K562 (cell line): ENCODE measurements around the gene CHPF. TPM values are rescaled to one million over a fixed set of nuclear protein-coding genes. Genes with fewer than 3 reads are reported as not detected.
A peak's percentile ranks its signal among the peaks of the same experiment; 100 is the strongest.

Experiments
- BRD9 ChIP-seq: fragments of 450-650 bp; IDR thresholded peaks from 2 replicates; pipeline ENCODE4 v1.6.1; 2018; ENCODE audit warnings: low read depth; ENCODE audit not compliant: partially characterized antibody
- CBX1 ChIP-seq: sonication (generic); IDR thresholded peaks from 2 replicates; pipeline ENCODE4 v1.6.1; 2016; ENCODE audit warnings: antibody characterized with exemption, low read depth, mild to moderate bottlenecking
- CCNT2 ChIP-seq: IDR thresholded peaks from 2 replicates; pipeline ENCODE4 v1.6.1; 2011; ENCODE audit warnings: borderline replicate concordance, low read depth, mild to moderate bottlenecking, moderate library complexity, mixed read lengths, low read length; ENCODE audit not compliant: insufficient read length; ENCODE audit errors: extremely low read depth
- E2F8 ChIP-seq: fragments of 450-650 bp; IDR thresholded peaks from 2 replicates; pipeline ENCODE4 v1.7.1; 2018; ENCODE audit warnings: mild to moderate bottlenecking, low read depth; ENCODE audit not compliant: partially characterized antibody
- EP400 ChIP-seq: fragments of 450-650 bp; IDR thresholded peaks from 2 replicates; pipeline ENCODE4 v1.6.1; 2017; ENCODE audit warnings: antibody characterized with exemption, mild to moderate bottlenecking, moderate library complexity
- GABPB1 ChIP-seq: sonication (generic); formaldehyde crosslinking; IDR thresholded peaks from 2 replicates; pipeline ENCODE4 v1.8.0; 2022; ENCODE audit warnings: mild to moderate bottlenecking, missing genetic modification reagents
- GATAD2B ChIP-seq: fragments of 450-650 bp; IDR thresholded peaks from 2 replicates; pipeline ENCODE4 v1.6.1; 2017; ENCODE audit warnings: mild to moderate bottlenecking, borderline replicate concordance
- NFIC ChIP-seq: fragments of 450-650 bp; IDR thresholded peaks from 2 replicates; pipeline ENCODE4 v1.6.1; 2017; ENCODE audit warnings: mild to moderate bottlenecking, inconsistent platforms
- PML ChIP-seq: IDR thresholded peaks from 2 replicates; pipeline ENCODE4 v1.6.1; 2012; ENCODE audit warnings: low read length, inconsistent platforms
- SMARCE1 ChIP-seq: fragments of 450-650 bp; IDR thresholded peaks from 2 replicates; pipeline ENCODE4 v1.7.1; 2016; ENCODE audit warnings: mild to moderate bottlenecking
- SP1 ChIP-seq: sonication (generic); formaldehyde crosslinking; IDR thresholded peaks from 2 replicates; pipeline ENCODE4 v1.8.1; 2022; ENCODE audit warnings: mild to moderate bottlenecking, missing genetic modification reagents
- SP2 ChIP-seq: IDR thresholded peaks from 2 replicates; pipeline ENCODE4 v1.6.1; 2011; ENCODE audit warnings: mild to moderate bottlenecking, low read depth, low read length, moderate library complexity; ENCODE audit not compliant: poor library complexity, severe bottlenecking; ENCODE audit errors: extremely low read depth
- ZFP36 ChIP-seq: fragments of 150-350 bp; IDR thresholded peaks from 2 replicates; pipeline ENCODE4 v1.6.1; 2018; ENCODE audit warnings: low read length, low read depth; ENCODE audit not compliant: partially characterized antibody
- ZNF398 ChIP-seq: fragments of 250-450 bp; sonication (Bioruptor Pico); IDR thresholded peaks from 2 replicates; pipeline ENCODE4 v1.8.0; 2021; ENCODE audit warnings: moderate library complexity, mild to moderate bottlenecking, inconsistent platforms
- ZNF592 ChIP-seq: fragments of 450-650 bp; IDR thresholded peaks from 2 replicates; pipeline ENCODE4 v1.6.1; 2017; ENCODE audit warnings: antibody characterized with exemption, mild to moderate bottlenecking
- polyA plus RNA-seq, 8 experiments: library from polyadenylated mRNA; depleted of rRNA in 4 of 8; stranded (reverse) in 5 of 8; unstranded in 3 of 8; fragments of >200 nt; fragmentation: Nextera tagmentation in 2 of 8; fragmentation: Illumina TruSeq in 1 of 8; extraction: Ambion mirVana in 2 of 8; extraction: Trizol in 1 of 8; gene quantifications; 2 replicates each; pipeline versions ENCODE4 v1.2.1 to v1.2.3, GENCODE V29; 2011 to 2014; ENCODE audit warnings: inconsistent platforms in 1 of 8, missing spikeins in 1 of 8
- total RNA-seq, 7 experiments: library from RNA; depleted of rRNA in 6 of 7; stranded (reverse); fragments of >200 nt in 6 of 7; fragmentation: Illumina TruSeq in 2 of 7; extraction: Trizol in 2 of 7; gene quantifications; 2 replicates each; pipeline versions ENCODE4 v1.2.1 to v1.2.3, GENCODE V29; 2011 to 2021; ENCODE audit warnings: low replicate concordance in 1 of 7

Gene CHPF
- total and polyA plus RNA-seq, 9 of the 15 experiments (the other 6 are each of a cell fraction or from before 2014, with no cell fraction given) = 0.15 to 57.2 (median 7.9) TPM

GRCh38 chr2:219521066-219521880, 22.3 kb downstream of the CHPF start (continued):
- peak; percentile 64 for TF ChIP-seq ZNF592
- peak; percentile 52; the same call in 1 of the 2 replicates for TF ChIP-seq GABPB1 (CRISPR knock-in tag)
- peak; percentile 63 for TF ChIP-seq NFIC
- 0 out of 2 replicates have a peak, but pooled peaks have one; percentile 27 for TF ChIP-seq SMARCE1
- peak; percentile 57 for TF ChIP-seq SP1
- TF ChIP-seq PML = peak; percentile 43; the same call in 1 of the 2 replicates
- TF ChIP-seq CBX1 = 0 out of 2 replicates have a peak, but pooled peaks have one; percentile 23
- peak; percentile 55 for TF ChIP-seq ZFP36
- TF ChIP-seq SP2 = no peak
- peak; percentile 76 for TF ChIP-seq BRD9
- TF ChIP-seq CCNT2 = peak; percentile 77
- TF ChIP-seq GATAD2B = peak; percentile 82; the same call in 1 of the 2 replicates
- peak; percentile 36 for TF ChIP-seq E2F8
- TF ChIP-seq EP400 = peak; percentile 62
- no peak for TF ChIP-seq ZNF398 (CRISPR knock-in tag)
